ENCODE measurements around the gene ZNF236.

ZNF236 gene

GRCh38 chr18:76819411-76820136 is 2.8 kb upstream of the ZNF236 start:
- H3K9me3 ChIP-seq (ENCODE audit: control insufficient read depth, low read length): no peaks in the 10 kb centered on the region
- H3K4me3 ChIP-seq (ENCODE audit: insufficient read depth, low read depth, low read length, poor library complexity, severe bottlenecking): no peak overlapping the region
- H3K27ac ChIP-seq (ENCODE audit: insufficient read depth, low read length, poor library complexity, severe bottlenecking): no peak overlapping the region
- no peak for DNase-seq
- H3K36me3 ChIP-seq (ENCODE audit: control insufficient read depth, insufficient read depth, low read length): peaks cover 7% of the 10 kb centered on the region
- peaks cover 6% of the 10 kb centered on the region for H3K4me1 ChIP-seq (ENCODE audit: control insufficient read depth, insufficient read depth, low read length, poor library complexity, severe bottlenecking)
- no peaks in the 10 kb centered on the region for H3K27me3 ChIP-seq (replicated peaks; ENCODE audit: control insufficient read depth, insufficient read depth, low read length, poor library complexity, severe bottlenecking)

DNA sequence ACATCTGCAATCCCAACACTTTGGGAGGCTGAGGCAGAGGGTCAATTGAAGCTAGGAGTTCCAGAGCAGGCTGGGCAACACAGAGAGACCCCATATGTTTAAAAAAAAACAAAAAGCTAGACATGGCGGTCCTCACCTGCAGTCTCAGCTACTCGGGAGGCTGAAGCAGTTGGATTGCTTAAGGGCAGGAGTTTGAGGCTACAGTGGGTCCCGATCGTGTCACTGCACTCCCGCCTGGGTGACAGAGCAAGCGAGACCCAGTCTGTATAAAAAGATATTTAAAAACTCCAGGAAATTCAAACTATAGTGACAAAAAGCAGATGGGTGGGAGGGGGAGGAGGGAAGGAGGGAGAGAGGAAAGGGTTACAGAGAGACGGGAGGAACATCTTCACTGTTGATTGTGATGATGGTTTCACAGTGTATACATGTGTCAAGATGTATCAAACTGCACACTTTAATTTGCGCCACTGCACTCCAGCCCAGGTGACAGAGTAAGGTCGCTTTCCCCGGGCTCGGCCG is 942 bp upstream of the ZNF236 start:
- H3K36me3 ChIP-seq (ENCODE audit: control insufficient read depth, insufficient read depth, low read length): peaks cover 3% of the 10 kb centered on the region
- no peaks in the 10 kb centered on the region for H3K9me3 ChIP-seq (ENCODE audit: control insufficient read depth, low read length)
- peaks cover 9% of the 10 kb centered on the region for H3K4me1 ChIP-seq (ENCODE audit: control insufficient read depth, insufficient read depth, low read length, poor library complexity, severe bottlenecking)
- no peak for DNase-seq
- no peaks in the 10 kb centered on the region for H3K27me3 ChIP-seq (replicated peaks; ENCODE audit: control insufficient read depth, insufficient read depth, low read length, poor library complexity, severe bottlenecking)
- H3K27ac ChIP-seq (ENCODE audit: insufficient read depth, low read length, poor library complexity, severe bottlenecking): peak overlapping the region; percentile 84
- peak overlapping the region; percentile 99 for H3K4me3 ChIP-seq (ENCODE audit: insufficient read depth, low read depth, low read length, poor library complexity, severe bottlenecking)

DNA sequence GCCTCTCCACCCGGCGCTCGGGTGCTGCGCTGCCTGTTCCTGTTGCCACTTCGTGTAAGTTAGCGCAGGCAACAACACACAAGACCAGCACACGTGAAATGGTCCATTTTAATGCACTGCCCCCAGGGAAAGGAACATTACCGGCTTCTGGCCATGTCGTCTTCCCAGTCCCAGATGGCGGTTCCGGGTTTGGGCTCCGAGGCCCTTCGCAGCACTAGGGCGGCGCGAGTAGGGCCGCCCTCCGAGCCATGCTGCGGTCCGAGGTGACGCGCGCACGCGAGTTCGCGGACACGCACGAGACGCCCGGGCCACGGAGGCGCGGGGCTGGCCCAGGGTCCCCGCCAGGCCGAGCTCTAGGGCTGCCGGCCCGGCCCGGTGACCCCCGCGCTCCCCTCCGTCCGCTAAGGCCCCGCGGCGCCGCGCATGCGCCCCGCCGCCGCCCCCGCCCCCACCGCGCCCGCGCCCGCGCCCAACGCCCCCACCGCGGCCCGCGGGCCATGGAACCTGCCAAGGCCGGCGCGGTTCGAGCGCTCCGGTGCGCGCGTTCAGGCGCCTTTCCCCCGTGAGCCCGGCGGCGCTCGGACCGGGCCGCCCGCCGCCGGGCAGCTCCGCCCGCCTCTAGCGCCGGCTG is 367 bp upstream of the ZNF236 start:
- peak; percentile 43 to 61 (median 54) for DNase-seq
- Histone ChIP-seq H3K27ac (ENCODE audit: insufficient read depth, low read length, poor library complexity, severe bottlenecking) (peak overlapping the region; percentile 84), H3K4me1 (ENCODE audit: control insufficient read depth, insufficient read depth, low read length, poor library complexity, severe bottlenecking) (peaks cover 9% of the 10 kb centered on the region), H3K27me3 (replicated peaks; ENCODE audit: control insufficient read depth, insufficient read depth, low read length, poor library complexity, severe bottlenecking) (no peaks in the 10 kb centered on the region), H3K36me3 (ENCODE audit: control insufficient read depth, insufficient read depth, low read length) (no peaks in the 10 kb centered on the region), H3K9me3 (ENCODE audit: control insufficient read depth, low read length) (no peaks in the 10 kb centered on the region), H3K4me3 (ENCODE audit: insufficient read depth, low read depth, low read length, poor library complexity, severe bottlenecking) (peak overlapping the region; percentile 99)

DNA sequence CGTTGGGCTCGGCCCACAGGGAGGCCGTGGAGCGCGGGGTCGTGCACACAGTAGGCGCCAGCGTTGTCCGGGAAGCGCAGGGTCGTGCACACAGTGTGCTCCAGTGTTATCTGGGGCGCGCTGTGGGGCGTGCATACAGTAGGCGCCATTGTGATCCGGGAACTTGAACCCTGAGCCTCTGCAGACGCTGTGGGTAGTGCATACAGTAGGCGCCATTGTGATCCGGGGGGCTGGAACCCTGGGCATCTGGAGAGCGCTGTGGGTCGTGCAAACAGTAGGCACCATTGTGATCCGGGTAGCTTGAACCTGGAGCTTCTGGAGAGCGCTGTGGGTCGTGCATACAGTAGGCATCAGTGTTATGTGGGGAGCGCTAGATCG is 793 bp downstream of the ZNF236 start:
- Histone ChIP-seq H3K36me3 (ENCODE audit: control insufficient read depth, insufficient read depth, low read length) (no peaks in the 10 kb centered on the region), H3K4me1 (ENCODE audit: control insufficient read depth, insufficient read depth, low read length, poor library complexity, severe bottlenecking) (peaks cover 9% of the 10 kb centered on the region), H3K9me3 (ENCODE audit: control insufficient read depth, low read length) (no peaks in the 10 kb centered on the region), H3K4me3 (ENCODE audit: insufficient read depth, low read depth, low read length, poor library complexity, severe bottlenecking) (peak overlapping the region; percentile 54), H3K27me3 (replicated peaks; ENCODE audit: control insufficient read depth, insufficient read depth, low read length, poor library complexity, severe bottlenecking) (no peaks in the 10 kb centered on the region), H3K27ac (ENCODE audit: insufficient read depth, low read length, poor library complexity, severe bottlenecking) (peak overlapping the region; percentile 42)
- no peak for DNase-seq

DNA sequence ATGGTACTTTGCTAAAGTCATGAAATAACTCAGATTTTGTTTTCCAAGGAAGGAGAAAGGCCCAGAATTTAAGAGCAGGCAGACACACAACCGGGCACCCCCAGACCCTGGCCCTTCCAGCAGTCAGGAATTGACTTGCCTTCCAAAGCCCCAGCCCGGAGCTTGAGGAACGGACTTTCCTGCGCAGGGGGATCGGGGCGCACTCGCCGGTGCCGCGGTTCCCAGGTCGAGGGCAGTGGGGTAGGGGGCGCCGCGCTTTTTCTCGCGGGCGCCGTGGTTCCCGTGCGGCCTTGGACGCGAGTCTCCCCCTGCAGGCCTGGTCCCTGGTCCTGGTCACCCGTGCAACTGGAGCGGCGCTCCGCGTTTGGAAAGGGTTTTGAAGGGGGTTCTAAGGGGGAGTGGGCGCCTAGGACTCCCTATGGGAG is 1.2 kb downstream of the ZNF236 start:
- Histone ChIP-seq H3K4me1 (ENCODE audit: control insufficient read depth, insufficient read depth, low read length, poor library complexity, severe bottlenecking) (peaks cover 9% of the 10 kb centered on the region), H3K36me3 (ENCODE audit: control insufficient read depth, insufficient read depth, low read length) (no peaks in the 10 kb centered on the region), H3K4me3 (ENCODE audit: insufficient read depth, low read depth, low read length, poor library complexity, severe bottlenecking) (no peak overlapping the region), H3K27me3 (replicated peaks; ENCODE audit: control insufficient read depth, insufficient read depth, low read length, poor library complexity, severe bottlenecking) (no peaks in the 10 kb centered on the region), H3K9me3 (ENCODE audit: control insufficient read depth, low read length) (no peaks in the 10 kb centered on the region), H3K27ac (ENCODE audit: insufficient read depth, low read length, poor library complexity, severe bottlenecking) (peak overlapping the region; percentile 42)
- DNase-seq: no peak

DNA sequence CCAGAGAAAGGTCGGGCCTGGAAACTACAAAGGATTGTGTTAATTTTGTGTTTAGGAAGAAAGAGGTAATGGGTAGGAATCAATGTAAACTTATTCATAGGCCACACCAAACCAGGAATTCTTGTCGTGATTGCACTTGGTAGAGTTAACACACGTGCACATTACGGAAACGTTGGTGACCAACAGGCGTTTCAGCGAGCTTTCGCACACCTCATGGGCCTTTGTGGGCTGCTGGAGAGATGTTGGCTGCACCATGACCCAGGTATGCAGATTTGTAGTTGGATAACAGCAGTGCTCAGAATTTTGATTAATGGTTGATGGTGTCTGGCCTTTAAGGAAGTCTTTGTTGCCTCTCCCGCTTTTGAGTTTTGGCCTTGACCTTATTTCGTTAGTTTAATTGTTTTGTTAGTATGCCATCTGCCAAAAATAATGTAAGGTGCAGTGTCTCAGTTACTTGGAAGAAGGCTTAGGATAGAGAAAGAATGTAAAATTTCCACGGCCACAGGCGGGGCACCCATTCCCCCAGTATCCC is 1.9 kb downstream of the ZNF236 start:
- Histone ChIP-seq H3K36me3 (ENCODE audit: control insufficient read depth, insufficient read depth, low read length) (no peaks in the 10 kb centered on the region), H3K9me3 (ENCODE audit: control insufficient read depth, low read length) (no peaks in the 10 kb centered on the region), H3K27me3 (replicated peaks; ENCODE audit: control insufficient read depth, insufficient read depth, low read length, poor library complexity, severe bottlenecking) (no peaks in the 10 kb centered on the region), H3K4me1 (ENCODE audit: control insufficient read depth, insufficient read depth, low read length, poor library complexity, severe bottlenecking) (peaks cover 9% of the 10 kb centered on the region), H3K27ac (ENCODE audit: insufficient read depth, low read length, poor library complexity, severe bottlenecking) (no peak overlapping the region), H3K4me3 (ENCODE audit: insufficient read depth, low read depth, low read length, poor library complexity, severe bottlenecking) (no peak overlapping the region)
- DNase-seq: no peak

DNA sequence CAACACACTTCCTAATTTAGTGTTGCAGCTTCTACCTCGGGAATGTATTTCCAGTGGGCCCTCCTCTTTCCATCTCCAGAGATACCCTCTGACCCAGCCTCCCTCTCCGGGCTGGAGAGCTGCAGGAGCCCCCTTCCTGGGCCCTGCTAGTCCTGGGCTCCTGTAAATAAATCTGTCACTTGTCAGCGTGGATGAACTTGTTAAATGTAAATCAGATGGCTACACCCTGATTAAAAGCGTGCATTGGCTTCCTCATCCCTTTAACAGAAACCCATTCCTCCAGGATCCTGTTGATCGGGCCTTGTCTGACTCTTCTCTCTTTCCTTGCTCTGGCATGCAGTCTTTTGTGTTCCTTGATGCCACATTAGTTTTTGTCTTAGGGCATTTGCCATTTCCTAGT is 2.4 kb downstream of the ZNF236 start:
- no peak for DNase-seq
- Histone ChIP-seq H3K36me3 (ENCODE audit: control insufficient read depth, insufficient read depth, low read length) (no peaks in the 10 kb centered on the region), H3K4me1 (ENCODE audit: control insufficient read depth, insufficient read depth, low read length, poor library complexity, severe bottlenecking) (peaks cover 9% of the 10 kb centered on the region), H3K27me3 (replicated peaks; ENCODE audit: control insufficient read depth, insufficient read depth, low read length, poor library complexity, severe bottlenecking) (no peaks in the 10 kb centered on the region), H3K9me3 (ENCODE audit: control insufficient read depth, low read length) (no peaks in the 10 kb centered on the region), H3K27ac (ENCODE audit: insufficient read depth, low read length, poor library complexity, severe bottlenecking) (no peak overlapping the region), H3K4me3 (ENCODE audit: insufficient read depth, low read depth, low read length, poor library complexity, severe bottlenecking) (no peak overlapping the region)

GRCh38 chr18:76827205-76828200 is 5.1 kb downstream of the ZNF236 start:
- Histone ChIP-seq H3K27me3 (replicated peaks; ENCODE audit: control insufficient read depth, insufficient read depth, low read length, poor library complexity, severe bottlenecking) (no peaks in the 10 kb centered on the region), H3K27ac (ENCODE audit: insufficient read depth, low read length, poor library complexity, severe bottlenecking) (peak overlapping the region; percentile 11), H3K4me1 (ENCODE audit: control insufficient read depth, insufficient read depth, low read length, poor library complexity, severe bottlenecking) (peaks cover 4% of the 10 kb centered on the region), H3K4me3 (ENCODE audit: insufficient read depth, low read depth, low read length, poor library complexity, severe bottlenecking) (no peak overlapping the region), H3K9me3 (ENCODE audit: control insufficient read depth, low read length) (no peaks in the 10 kb centered on the region), H3K36me3 (ENCODE audit: control insufficient read depth, insufficient read depth, low read length) (no peaks in the 10 kb centered on the region)
- DNase-seq: no peak

DNA sequence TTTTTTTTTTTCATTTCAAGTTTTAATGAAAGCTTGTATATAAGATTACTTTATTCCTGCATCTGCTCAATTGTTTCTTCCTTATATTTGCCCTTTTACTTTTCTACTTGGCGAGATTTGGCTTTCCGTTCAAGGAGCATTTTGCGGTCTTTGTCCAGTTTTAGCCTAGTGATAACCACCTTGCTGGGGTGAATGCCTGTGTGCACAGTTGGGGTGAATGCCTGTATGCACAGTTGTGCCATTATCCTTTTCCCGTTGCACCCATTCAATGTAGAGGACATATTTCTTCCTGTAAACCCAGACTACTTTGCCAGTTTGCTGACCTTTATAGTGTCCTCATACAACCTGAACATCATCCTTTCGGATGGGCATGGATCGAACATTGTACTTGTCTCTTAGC is 12.0 kb downstream of the ZNF236 start:
- Histone ChIP-seq H3K4me1 (ENCODE audit: control insufficient read depth, insufficient read depth, low read length, poor library complexity, severe bottlenecking) (no peaks in the 10 kb centered on the region), H3K4me3 (ENCODE audit: insufficient read depth, low read depth, low read length, poor library complexity, severe bottlenecking) (no peak overlapping the region), H3K36me3 (ENCODE audit: control insufficient read depth, insufficient read depth, low read length) (no peaks in the 10 kb centered on the region), H3K27me3 (replicated peaks; ENCODE audit: control insufficient read depth, insufficient read depth, low read length, poor library complexity, severe bottlenecking) (no peaks in the 10 kb centered on the region), H3K27ac (ENCODE audit: insufficient read depth, low read length, poor library complexity, severe bottlenecking) (no peak overlapping the region), H3K9me3 (ENCODE audit: control insufficient read depth, low read length) (no peaks in the 10 kb centered on the region)
- no peak for DNase-seq
